ENCODE data around the gene STX18.

Gene STX18

DNA sequence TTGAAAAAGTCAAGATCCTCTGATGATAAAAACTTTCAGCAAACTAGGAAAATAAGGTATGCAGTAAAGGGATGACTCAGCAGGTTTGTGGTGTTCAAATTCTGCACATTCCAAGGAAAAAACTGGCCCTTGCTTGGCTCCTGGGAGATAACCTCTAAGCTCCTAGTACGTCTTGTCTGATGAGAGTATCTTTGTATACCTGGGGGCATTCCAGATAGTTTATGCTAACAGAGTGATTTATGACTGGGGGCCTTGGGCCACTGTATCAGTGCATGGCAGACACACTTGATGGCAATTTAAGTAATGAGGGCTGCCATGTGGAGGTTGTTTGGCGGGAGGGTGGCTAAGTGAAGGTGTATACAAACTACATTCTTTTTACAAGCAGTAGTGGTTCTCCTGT, 98.0 kb downstream of the STX18 start:
- H2AFZ ChIP-seq (ENCODE audit: low read depth, low read length) = no peak overlapping the region
- no peak overlapping the region for H3K27ac ChIP-seq (ENCODE audit: low read length)
- no peak overlapping the region for H3K4me2 ChIP-seq (ENCODE audit: insufficient read depth, low read length)
- no peaks in the 10 kb centered on the region for H3K4me1 ChIP-seq (ENCODE audit: insufficient read depth, low read length)
- TF ChIP-seq EZH2 (IDR thresholded peaks at IDR 0.05; ENCODE audit: borderline replicate concordance, low read depth, low read length, severe bottlenecking) = no peak
- TF ChIP-seq, protein P1, sequence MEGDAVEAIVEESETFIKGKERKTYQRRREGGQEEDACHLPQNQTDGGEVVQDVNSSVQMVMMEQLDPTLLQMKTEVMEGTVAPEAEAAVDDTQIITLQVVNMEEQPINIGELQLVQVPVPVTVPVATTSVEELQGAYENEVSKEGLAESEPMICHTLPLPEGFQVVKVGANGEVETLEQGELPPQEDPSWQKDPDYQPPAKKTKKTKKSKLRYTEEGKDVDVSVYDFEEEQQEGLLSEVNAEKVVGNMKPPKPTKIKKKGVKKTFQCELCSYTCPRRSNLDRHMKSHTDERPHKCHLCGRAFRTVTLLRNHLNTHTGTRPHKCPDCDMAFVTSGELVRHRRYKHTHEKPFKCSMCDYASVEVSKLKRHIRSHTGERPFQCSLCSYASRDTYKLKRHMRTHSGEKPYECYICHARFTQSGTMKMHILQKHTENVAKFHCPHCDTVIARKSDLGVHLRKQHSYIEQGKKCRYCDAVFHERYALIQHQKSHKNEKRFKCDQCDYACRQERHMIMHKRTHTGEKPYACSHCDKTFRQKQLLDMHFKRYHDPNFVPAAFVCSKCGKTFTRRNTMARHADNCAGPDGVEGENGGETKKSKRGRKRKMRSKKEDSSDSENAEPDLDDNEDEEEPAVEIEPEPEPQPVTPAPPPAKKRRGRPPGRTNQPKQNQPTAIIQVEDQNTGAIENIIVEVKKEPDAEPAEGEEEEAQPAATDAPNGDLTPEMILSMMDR (IDR thresholded peaks at IDR 0.05; ENCODE audit: borderline replicate concordance, extremely low read depth, low read length, poor library complexity, severe bottlenecking) = no peak
- H4K20me1 ChIP-seq (ENCODE audit: insufficient read depth, low read length) = 0 out of 2 replicates have a peak, but pooled peaks cover 3% of the 10 kb centered on the region
- H3K9me3 ChIP-seq (ENCODE audit: insufficient read depth, low read length, severe bottlenecking) = no peaks in the 10 kb centered on the region
- no peak for ATAC-seq (ENCODE audit: insufficient read depth, low read depth)
- DNase-seq = no peak
- H3K36me3 ChIP-seq (ENCODE audit: insufficient read depth, low read length) = peaks cover 4% of the 10 kb centered on the region; the same call in 1 of the 2 replicates
- H3K9ac ChIP-seq (ENCODE audit: low read depth, low read length) = no peak overlapping the region
- H3K4me3 ChIP-seq (ENCODE audit: low read depth in 1 of 2, low read length in 2 of 2) = no peak overlapping the region
- no peaks in the 10 kb centered on the region for H3K27me3 ChIP-seq (ENCODE audit: insufficient read depth, low read length, poor library complexity)
- H3K79me2 ChIP-seq (ENCODE audit: insufficient read depth, low read length) = no peaks in the 10 kb centered on the region

DNA sequence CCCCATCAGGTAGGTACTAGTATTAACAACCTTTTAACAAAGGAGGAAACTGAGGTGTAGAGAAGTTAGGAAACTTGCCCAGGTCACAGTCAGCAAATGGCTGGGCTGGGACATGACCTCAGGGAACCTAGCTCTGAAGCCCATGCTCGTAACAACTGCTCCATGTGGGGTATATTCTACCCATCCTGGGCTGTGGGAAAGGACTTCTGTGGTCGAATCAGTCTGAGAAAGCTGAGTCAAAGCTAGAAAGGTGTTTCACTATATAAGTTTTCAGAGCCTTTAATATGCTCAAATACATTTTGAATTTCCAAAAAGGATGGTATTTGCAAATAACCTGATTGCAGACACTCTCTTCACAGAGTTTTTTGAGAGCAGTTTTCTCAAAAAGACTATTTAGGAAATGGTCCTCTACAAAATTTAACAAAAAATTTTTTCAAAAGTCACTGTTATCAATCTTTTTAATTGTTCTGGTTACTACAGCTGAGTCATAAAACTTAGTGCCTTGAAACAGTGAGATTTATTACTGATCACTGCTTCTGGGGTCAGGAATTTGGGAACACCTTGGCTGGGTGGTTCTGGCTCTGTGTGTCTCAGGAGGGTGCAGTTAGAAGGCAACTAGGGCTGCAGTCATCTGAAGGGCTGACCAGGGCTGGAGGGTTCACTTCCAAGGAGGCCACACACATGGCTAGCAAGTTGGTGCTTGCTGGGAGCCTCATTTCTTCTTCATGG, 101.4 kb downstream of the STX18 start:
- Histone ChIP-seq H4K20me1 (ENCODE audit: insufficient read depth, low read length) (no peaks in the 10 kb centered on the region), H3K79me2 (ENCODE audit: insufficient read depth, low read length) (no peaks in the 10 kb centered on the region), H3K9me3 (ENCODE audit: insufficient read depth, low read length, severe bottlenecking) (no peaks in the 10 kb centered on the region), H3K4me1 (ENCODE audit: insufficient read depth, low read length) (no peaks in the 10 kb centered on the region), H3K4me2 (ENCODE audit: insufficient read depth, low read length) (no peak overlapping the region), H3K27me3 (ENCODE audit: insufficient read depth, low read length, poor library complexity) (no peaks in the 10 kb centered on the region), H3K27ac (ENCODE audit: low read length) (no peak overlapping the region), H2AFZ (ENCODE audit: low read depth, low read length) (no peak overlapping the region), H3K36me3 (ENCODE audit: insufficient read depth, low read length) (peaks cover 21% of the 10 kb centered on the region), H3K4me3 (ENCODE audit: low read depth in 1 of 2, low read length in 2 of 2) (no peak overlapping the region), H3K9ac (ENCODE audit: low read depth, low read length) (no peak overlapping the region)
- TF ChIP-seq, protein P1 (IDR thresholded peaks at IDR 0.05; ENCODE audit: borderline replicate concordance, extremely low read depth, low read length, poor library complexity, severe bottlenecking) = no peak
- no peak for TF ChIP-seq EZH2 (IDR thresholded peaks at IDR 0.05; ENCODE audit: borderline replicate concordance, low read depth, low read length, severe bottlenecking)
- DNase-seq = no peak
- no peak for ATAC-seq (ENCODE audit: insufficient read depth, low read depth)

- Histone ChIP-seq H3K4me2 (ENCODE audit: insufficient read depth, low read length) (no peak overlapping the region), H3K79me2 (ENCODE audit: insufficient read depth, low read length) (no peaks in the 10 kb centered on the region), H3K9ac (ENCODE audit: low read depth, low read length) (no peak overlapping the region), H3K4me3 (ENCODE audit: low read depth in 1 of 2, low read length in 2 of 2) (no peak overlapping the region), H3K36me3 (ENCODE audit: insufficient read depth, low read length) (peaks cover 23% of the 10 kb centered on the region), H3K27ac (ENCODE audit: low read length) (no peak overlapping the region), H4K20me1 (ENCODE audit: insufficient read depth, low read length) (no peaks in the 10 kb centered on the region), H3K9me3 (ENCODE audit: insufficient read depth, low read length, severe bottlenecking) (no peaks in the 10 kb centered on the region), H3K4me1 (ENCODE audit: insufficient read depth, low read length) (no peaks in the 10 kb centered on the region), H2AFZ (ENCODE audit: low read depth, low read length) (no peak overlapping the region), H3K27me3 (ENCODE audit: insufficient read depth, low read length, poor library complexity) (no peaks in the 10 kb centered on the region)
- TF ChIP-seq EZH2 (IDR thresholded peaks at IDR 0.05; ENCODE audit: borderline replicate concordance, low read depth, low read length, severe bottlenecking) = no peak
- TF ChIP-seq, protein P1 (IDR thresholded peaks at IDR 0.05; ENCODE audit: borderline replicate concordance, extremely low read depth, low read length, poor library complexity, severe bottlenecking) = no peak
- no peak for DNase-seq
- no peak for ATAC-seq (ENCODE audit: insufficient read depth, low read depth)
Measured at GRCh38 chr4:4439782-4440181, 102.1 kb downstream of the STX18 start.

All from DND-41 (cell line).